CD14-positive monocyte (primary cell): Measurements from ENCODE around the gene LCN9. TPM values are rescaled to one million over a fixed set of nuclear protein-coding genes. Genes with fewer than 3 reads are reported as not detected.
A peak's percentile ranks its signal among the peaks of the same experiment; 100 is the strongest.

Experiments used
- DNase-seq, 3 donors: peaks; one replicate each; pipeline ENCODE4 v3.0.0-alpha.2; 2011 to 2022
- H2AFZ ChIP-seq: 2 replicates; pipeline ENCODE4 v1.6.0; 2012; ENCODE audit warnings: mild to moderate bottlenecking, low read depth, low read length, inconsistent platforms; ENCODE audit not compliant: insufficient read depth, poor library complexity, severe bottlenecking
- H3K27ac ChIP-seq, 2 donors: 1 replicate in 1 of 2; 2 replicates in 1 of 2; pipeline ENCODE4 v1.5.1; 2012 to 2013; ENCODE audit warnings: low read length in 2 of 2, control low read depth in 1 of 2, inconsistent platforms in 1 of 2, low read depth in 1 of 2, mild to moderate bottlenecking in 1 of 2
- H3K27me3 ChIP-seq, 2 donors: one replicate each; pipeline versions ENCODE4 v1.6.0 to v1.6.1; 2011 to 2013; ENCODE audit warnings: low read length in 2 of 2; ENCODE audit not compliant: control insufficient read depth in 2 of 2, insufficient read depth in 2 of 2
- H3K36me3 ChIP-seq, 2 donors: replicated peaks in 1 of 2; 1 replicate in 1 of 2; 2 replicates in 1 of 2; pipeline versions ENCODE4 v1.5.1 to v1.6.1; 2012 to 2013; ENCODE audit warnings: low read length in 2 of 2, control low read depth in 1 of 2, inconsistent platforms in 1 of 2, mild to moderate bottlenecking in 1 of 2; ENCODE audit not compliant: insufficient read depth in 2 of 2, control insufficient read depth in 1 of 2
- H3K4me1 ChIP-seq, 2 donors: 1 replicate in 1 of 2; 2 replicates in 1 of 2; pipeline versions ENCODE4 v1.5.1 to v1.6.1; 2012 to 2013; ENCODE audit warnings: low read length in 2 of 2, control low read depth in 1 of 2, inconsistent platforms in 1 of 2, mild to moderate bottlenecking in 1 of 2, moderate library complexity in 1 of 2; ENCODE audit not compliant: insufficient read depth in 2 of 2, control insufficient read depth in 1 of 2
- H3K4me2 ChIP-seq: replicated peaks from 2 replicates; pipeline ENCODE3; 2012; ENCODE audit warnings: low read length, moderate library complexity, mild to moderate bottlenecking; ENCODE audit not compliant: poor library complexity, severe bottlenecking; ENCODE audit errors: extremely low read depth
- H3K4me3 ChIP-seq, 3 experiments: fragments of 200-600 bp in 1 of 3; sonication (generic) in 1 of 3; replicated peaks in 1 of 3; 1 replicate in 2 of 3; 2 replicates in 1 of 3; pipeline ENCODE4 v1.5.1; 2011 to 2013; ENCODE audit warnings: low read length in 3 of 3, mild to moderate bottlenecking in 3 of 3, control low read depth in 2 of 3, low read depth in 2 of 3, inconsistent platforms in 1 of 3, moderate library complexity in 1 of 3
- H3K79me2 ChIP-seq: 2 replicates; pipeline ENCODE4 v1.6.0; 2012; ENCODE audit warnings: mild to moderate bottlenecking, control low read depth, inconsistent platforms, low read length, moderate library complexity; ENCODE audit not compliant: insufficient read depth
- H3K9ac ChIP-seq: 2 replicates; pipeline ENCODE4 v1.6.0; 2017; ENCODE audit warnings: low read length, mild to moderate bottlenecking; ENCODE audit not compliant: insufficient read depth, poor library complexity, severe bottlenecking
- H3K9me3 ChIP-seq, 2 donors: replicated peaks in 1 of 2; 1 replicate in 1 of 2; 2 replicates in 1 of 2; pipeline versions ENCODE4 v1.5.1 to v1.6.1; 2012 to 2013; ENCODE audit warnings: low read length in 2 of 2, control low read depth in 1 of 2; ENCODE audit not compliant: control insufficient read depth in 1 of 2, insufficient read depth in 1 of 2
- H4K20me1 ChIP-seq: 2 replicates; pipeline ENCODE4 v1.6.0; 2012; ENCODE audit warnings: mild to moderate bottlenecking, low read length, control low read depth, moderate library complexity; ENCODE audit not compliant: insufficient read depth
- H3K27ac Mint-ChIP-seq, 7 donors: one replicate each; pipeline ENCODE4 v1.8.0; 2020; ENCODE audit warnings: mild to moderate bottlenecking in 7 of 7, mixed read lengths in 7 of 7, moderate library complexity in 6 of 7, inconsistent platforms in 2 of 7
- H3K27me3 Mint-ChIP-seq, 3 donors: one replicate each; pipeline ENCODE4 v1.8.0; 2021 to 2022; ENCODE audit warnings: low read depth in 3 of 3, mild to moderate bottlenecking in 3 of 3, mixed read lengths in 3 of 3, moderate library complexity in 3 of 3, inconsistent platforms in 1 of 3
- H3K36me3 Mint-ChIP-seq, 2 donors: one replicate each; pipeline ENCODE4 v1.8.0; 2020; ENCODE audit warnings: mixed read lengths in 2 of 2, inconsistent platforms in 1 of 2, mild to moderate bottlenecking in 1 of 2
- H3K4me1 Mint-ChIP-seq: one replicate; pipeline ENCODE4 v1.8.0; 2020; ENCODE audit warnings: mild to moderate bottlenecking, mixed read lengths
- H3K4me3 Mint-ChIP-seq, 2 donors: one replicate each; pipeline ENCODE4 v1.8.0; 2020; ENCODE audit warnings: mild to moderate bottlenecking in 2 of 2, mixed read lengths in 2 of 2, moderate library complexity in 1 of 2
- H3K9me3 Mint-ChIP-seq, 7 donors: one replicate each; pipeline ENCODE4 v1.8.0; 2020 to 2022; ENCODE audit warnings: mixed read lengths in 7 of 7, mild to moderate bottlenecking in 6 of 7, moderate library complexity in 6 of 7, inconsistent platforms in 2 of 7
- WGBS: methylation state at CpG from one replicate; pipeline ENCODE4 v1.1.5; 2013; ENCODE audit warnings: missing lambda C conversion rate; ENCODE audit not compliant: insufficient coverage; 5-methylcytosine and 5-hydroxymethylcytosine counted together
- intact Hi-C, 2 donors: fragments of 100-400 bp; cut with micrococcal nuclease; formaldehyde crosslinking; loops; one replicate each; pipeline versions ENCODE4 v1.15.0 to v1.15.1; 2023
- polyA plus RNA-seq, 3 donors: library from polyadenylated mRNA; depleted of rRNA in 1 of 3; unstranded in 2 of 3; stranded (reverse) in 1 of 3; fragments of 300-500 nt in 2 of 3; fragments of >200 nt in 1 of 3; fragmentation: Illumina TruSeq in 2 of 3; gene quantifications; 1 replicate in 2 of 3; 2 replicates in 1 of 3; pipeline ENCODE4 v1.2.3, GENCODE V29; 2012 to 2021
- TF ChIP-seq, protein P1 (sequence below): fragments of 200-600 bp; IDR thresholded peaks from one replicate; pipeline ENCODE4 v1.8.0; 2022; ENCODE audit warnings: antibody characterized with exemption, mild to moderate bottlenecking

Gene LCN9
- polyA plus RNA-seq, 3 donors: not detected

- H3K9me3 ChIP-seq: peaks cover 38 to 70% of the 10 kb centered on the region in 2 donors
- peaks cover 35 to 69% (median 60%) of the 10 kb centered on the region in 7 donors for H3K9me3 Mint-ChIP-seq
These were observed 13.6 kb upstream of the LCN9 start for GRCh38 chr9:135649508-135649907.

GRCh38 chr9:135650408-135650807 lies 12.7 kb upstream of the LCN9 start:
- H3K79me2 ChIP-seq: no peaks in the 10 kb centered on the region
- no peak overlapping the region for H3K4me2 ChIP-seq
- no peaks in the 10 kb centered on the region for H3K4me1 ChIP-seq
- H3K4me3 ChIP-seq: no peak overlapping the region
- Mint-ChIP-seq H3K27me3 (peaks cover 0 to 3% (median 3%) of the 10 kb centered on the region in 3 donors), H3K4me3 (peak overlapping the region in 1 of 2 donors; percentile 9), H3K27ac (no peak overlapping the region), H3K4me1 (no peaks in the 10 kb centered on the region), H3K9me3 (peaks cover 28 to 61% (median 51%) of the 10 kb centered on the region in 7 donors), H3K36me3 (no peaks in the 10 kb centered on the region)
- no peaks in the 10 kb centered on the region for H3K36me3 ChIP-seq
- no peak overlapping the region for H3K27ac ChIP-seq
- no peak overlapping the region for H3K9ac ChIP-seq
- 98% methylated on average over 14 of the region's 17 CpGs for WGBS
- H4K20me1 ChIP-seq: no peaks in the 10 kb centered on the region
- DNase-seq: no peak
- H3K9me3 ChIP-seq: peaks cover 30 to 61% of the 10 kb centered on the region in 2 donors
- no peak overlapping the region for H2AFZ ChIP-seq
- TF ChIP-seq, protein P1, sequence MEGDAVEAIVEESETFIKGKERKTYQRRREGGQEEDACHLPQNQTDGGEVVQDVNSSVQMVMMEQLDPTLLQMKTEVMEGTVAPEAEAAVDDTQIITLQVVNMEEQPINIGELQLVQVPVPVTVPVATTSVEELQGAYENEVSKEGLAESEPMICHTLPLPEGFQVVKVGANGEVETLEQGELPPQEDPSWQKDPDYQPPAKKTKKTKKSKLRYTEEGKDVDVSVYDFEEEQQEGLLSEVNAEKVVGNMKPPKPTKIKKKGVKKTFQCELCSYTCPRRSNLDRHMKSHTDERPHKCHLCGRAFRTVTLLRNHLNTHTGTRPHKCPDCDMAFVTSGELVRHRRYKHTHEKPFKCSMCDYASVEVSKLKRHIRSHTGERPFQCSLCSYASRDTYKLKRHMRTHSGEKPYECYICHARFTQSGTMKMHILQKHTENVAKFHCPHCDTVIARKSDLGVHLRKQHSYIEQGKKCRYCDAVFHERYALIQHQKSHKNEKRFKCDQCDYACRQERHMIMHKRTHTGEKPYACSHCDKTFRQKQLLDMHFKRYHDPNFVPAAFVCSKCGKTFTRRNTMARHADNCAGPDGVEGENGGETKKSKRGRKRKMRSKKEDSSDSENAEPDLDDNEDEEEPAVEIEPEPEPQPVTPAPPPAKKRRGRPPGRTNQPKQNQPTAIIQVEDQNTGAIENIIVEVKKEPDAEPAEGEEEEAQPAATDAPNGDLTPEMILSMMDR: no peak
- no peaks in the 10 kb centered on the region for H3K27me3 ChIP-seq
- intact Hi-C loops: no loop called here

More at GRCh38 chr9:135649508-135649907, 13.6 kb upstream of the LCN9 start:
- no peaks in the 10 kb centered on the region for H3K27me3 ChIP-seq
- no peak for DNase-seq
- Mint-ChIP-seq H3K36me3 (no peaks in the 10 kb centered on the region), H3K27me3 (peaks cover 0 to 3% (median 2%) of the 10 kb centered on the region in 3 donors), H3K4me1 (no peaks in the 10 kb centered on the region), H3K4me3 (no peak overlapping the region), H3K27ac (no peak overlapping the region)
- no peak overlapping the region for H3K27ac ChIP-seq
- H3K4me3 ChIP-seq: no peak overlapping the region
- no peaks in the 10 kb centered on the region for H3K36me3 ChIP-seq
- no peak overlapping the region for H2AFZ ChIP-seq
- no peaks in the 10 kb centered on the region for H4K20me1 ChIP-seq
- H3K9ac ChIP-seq: no peak overlapping the region
- no CpG with 5 or more reads among the region's 2 CpGs for WGBS
- intact Hi-C loops: no loop called here
- H3K79me2 ChIP-seq: no peaks in the 10 kb centered on the region
- H3K4me2 ChIP-seq: no peak overlapping the region
- TF ChIP-seq, protein P1: no peak
- no peaks in the 10 kb centered on the region for H3K4me1 ChIP-seq
